MM.1S (cell line): ENCODE measurements around the gene OS9.

ENCODE experiments used
- DNase-seq: peaks from one replicate; pipeline ENCODE4 v3.0.0-alpha.2; 2015
- H2AFZ ChIP-seq: fragments of 300-600 bp; sonication (generic); 2 replicates; pipeline ENCODE4 v1.6.0; 2016; ENCODE audit warnings: antibody characterized with exemption, low read length
- H3F3A ChIP-seq: fragments of 300-600 bp; sonication (generic); 2 replicates; pipeline ENCODE4 v1.6.1; 2016; ENCODE audit warnings: mild to moderate bottlenecking, antibody characterized with exemption, low read length, moderate library complexity, mixed read lengths; ENCODE audit not compliant: insufficient read depth
- H3K27ac ChIP-seq: fragments of 300-600 bp; sonication (generic); 2 replicates; pipeline ENCODE4 v1.5.1; 2016; ENCODE audit warnings: mild to moderate bottlenecking, low read length
- H3K27me3 ChIP-seq: fragments of 300-600 bp; sonication (generic); replicated peaks from 2 replicates; pipeline ENCODE4 v1.6.0; 2016; ENCODE audit warnings: low read length; ENCODE audit not compliant: insufficient read depth
- H3K36me3 ChIP-seq: fragments of 300-600 bp; sonication (generic); replicated peaks from 2 replicates; pipeline ENCODE4 v1.6.1; 2016; ENCODE audit warnings: mild to moderate bottlenecking, low read length, mixed read lengths; ENCODE audit not compliant: insufficient read depth
- H3K4me1 ChIP-seq: fragments of 300-600 bp; sonication (generic); 2 replicates; pipeline ENCODE4 v1.6.1; 2016; ENCODE audit warnings: low read length, mixed read lengths
- H3K4me2 ChIP-seq: fragments of 300-600 bp; sonication (generic); 2 replicates; pipeline ENCODE4 v1.6.0; 2016; ENCODE audit warnings: low read depth, low read length
- H3K4me3 ChIP-seq: fragments of 300-600 bp; sonication (generic); 2 replicates; pipeline ENCODE4 v1.5.1; 2016; ENCODE audit warnings: low read length, mixed read lengths
- H3K79me2 ChIP-seq: fragments of 300-600 bp; sonication (generic); 2 replicates; pipeline ENCODE4 v1.6.1; 2016; ENCODE audit warnings: mixed run types, low read length, mixed read lengths
- H3K9ac ChIP-seq: fragments of 300-600 bp; sonication (generic); 2 replicates; pipeline ENCODE4 v1.6.1; 2016; ENCODE audit warnings: low read length, mixed read lengths
- H3K9me2 ChIP-seq: fragments of 300-600 bp; sonication (generic); replicated peaks from 2 replicates; pipeline ENCODE4 v1.6.1; 2016; ENCODE audit warnings: mild to moderate bottlenecking, low read length, mixed read lengths; ENCODE audit not compliant: insufficient read depth
- H3K9me3 ChIP-seq: fragments of 300-600 bp; sonication (generic); replicated peaks from 2 replicates; pipeline ENCODE4 v1.6.1; 2016; ENCODE audit warnings: mild to moderate bottlenecking, low read length, mixed read lengths; ENCODE audit not compliant: insufficient read depth
- H4K20me1 ChIP-seq: fragments of 300-600 bp; sonication (generic); 2 replicates; pipeline ENCODE4 v1.6.1; 2016; ENCODE audit warnings: mild to moderate bottlenecking, low read length, moderate library complexity, mixed read lengths; ENCODE audit not compliant: insufficient read depth
- CTCF ChIP-seq: fragments of 300-600 bp; sonication (generic); IDR thresholded peaks from 2 replicates; pipeline ENCODE4 v1.5.1; 2016; ENCODE audit warnings: antibody characterized with exemption, low read length, mixed read lengths
- EZH2 ChIP-seq: fragments of 300-600 bp; sonication (generic); optimal IDR thresholded peaks from 2 replicates; pipeline ENCODE3; 2017; ENCODE audit warnings: low read depth, mild to moderate bottlenecking, antibody characterized with exemption, low read length, mixed read lengths
- EZH2phosphoT487 ChIP-seq: fragments of 300-600 bp; sonication (generic); IDR thresholded peaks from 2 replicates; pipeline ENCODE4 v1.6.1; 2018; ENCODE audit warnings: antibody characterized with exemption, low read length

OS9 gene

GRCh38 chr12:57732726-57733593 is 39.0 kb downstream of the OS9 start:
- DNase-seq = no peak
- Histone ChIP-seq H3K9ac (no peak overlapping the region), H3K79me2 (0 out of 2 replicates have a peak, but pooled peaks cover 4% of the 10 kb centered on the region), H2AFZ (no peak overlapping the region), H3K4me2 (no peak overlapping the region), H3F3A (no peaks in the 10 kb centered on the region), H4K20me1 (no peaks in the 10 kb centered on the region), H3K36me3 (no peaks in the 10 kb centered on the region), H3K4me3 (no peak overlapping the region), H3K9me3 (no peaks in the 10 kb centered on the region), H3K4me1 (no peaks in the 10 kb centered on the region), H3K27me3 (no peaks in the 10 kb centered on the region), H3K27ac (no peak overlapping the region), H3K9me2 (no peaks in the 10 kb centered on the region)
- TF ChIP-seq CTCF = no peak
- no peak for TF ChIP-seq EZH2
- TF ChIP-seq EZH2phosphoT487 = no peak

- TF ChIP-seq EZH2 = no peak
- TF ChIP-seq EZH2phosphoT487 = no peak
- TF ChIP-seq CTCF = no peak
- no peaks in the 10 kb centered on the region for H3K9me3 ChIP-seq
- H4K20me1 ChIP-seq = no peaks in the 10 kb centered on the region
- no peak overlapping the region for H2AFZ ChIP-seq
- no peak overlapping the region for H3K4me3 ChIP-seq
- H3K79me2 ChIP-seq = peaks cover 5% of the 10 kb centered on the region
- H3K4me1 ChIP-seq = no peaks in the 10 kb centered on the region
- no peaks in the 10 kb centered on the region for H3K27me3 ChIP-seq
- no peak overlapping the region for H3K4me2 ChIP-seq
- no peaks in the 10 kb centered on the region for H3F3A ChIP-seq
- H3K27ac ChIP-seq = no peak overlapping the region
- no peaks in the 10 kb centered on the region for H3K9me2 ChIP-seq
- no peaks in the 10 kb centered on the region for H3K36me3 ChIP-seq
- no peak overlapping the region for H3K9ac ChIP-seq
- no peak for DNase-seq
Observed at GRCh38 chr12:57733928-57734327, 40.0 kb downstream of the OS9 start.

- Histone ChIP-seq H3K4me1 (no peaks in the 10 kb centered on the region), H3K27ac (no peak overlapping the region), H4K20me1 (no peaks in the 10 kb centered on the region; the same call in 1 of the 2 replicates), H3K27me3 (no peaks in the 10 kb centered on the region), H3K4me3 (no peak overlapping the region), H3K36me3 (no peaks in the 10 kb centered on the region), H3K9me3 (no peaks in the 10 kb centered on the region), H2AFZ (no peak overlapping the region), H3K9ac (no peak overlapping the region), H3K9me2 (no peaks in the 10 kb centered on the region), H3K79me2 (peaks cover 11% of the 10 kb centered on the region), H3K4me2 (no peak overlapping the region), H3F3A (no peaks in the 10 kb centered on the region)
- no peak for DNase-seq
- TF ChIP-seq CTCF (no peak), EZH2phosphoT487 (no peak), EZH2 (no peak)
Observed at GRCh38 chr12:57734591-57734990, 40.7 kb downstream of the OS9 start.
